ENCODE data around the gene C10orf71.

The C10orf71 gene

DNA sequence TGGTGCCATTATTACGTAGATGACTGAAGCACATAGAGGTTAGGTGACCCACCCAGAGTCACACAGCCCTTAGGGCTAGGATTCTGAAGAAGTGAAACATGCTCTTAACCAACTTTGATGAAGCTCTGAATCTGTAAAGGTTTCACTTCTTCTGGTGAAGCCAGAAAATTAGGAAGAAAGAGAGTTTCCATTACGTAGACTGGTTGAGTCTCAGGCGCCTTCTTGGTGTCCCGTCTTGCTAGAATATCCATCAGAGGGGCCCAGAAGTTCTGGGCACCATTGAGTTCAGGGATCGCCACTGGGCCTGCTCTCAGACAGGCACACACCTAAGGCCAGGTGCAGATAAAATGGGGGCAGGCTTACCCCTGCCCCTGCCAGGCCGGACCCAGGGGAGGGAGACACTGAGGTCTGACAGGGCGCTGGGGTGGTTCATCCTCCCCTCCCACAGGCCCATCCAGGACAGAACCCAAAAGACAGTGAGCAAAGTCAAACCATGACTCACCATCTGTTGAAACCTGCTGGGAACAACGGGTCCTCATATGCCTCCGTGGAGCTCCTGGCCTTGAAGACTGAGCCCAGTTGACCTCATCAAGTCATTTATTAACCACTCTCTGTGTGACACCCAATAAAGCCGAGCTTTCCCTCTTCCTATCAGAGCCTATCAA, 63.8 kb downstream of the C10orf71 start:
- no peak for DNase-seq

DNA sequence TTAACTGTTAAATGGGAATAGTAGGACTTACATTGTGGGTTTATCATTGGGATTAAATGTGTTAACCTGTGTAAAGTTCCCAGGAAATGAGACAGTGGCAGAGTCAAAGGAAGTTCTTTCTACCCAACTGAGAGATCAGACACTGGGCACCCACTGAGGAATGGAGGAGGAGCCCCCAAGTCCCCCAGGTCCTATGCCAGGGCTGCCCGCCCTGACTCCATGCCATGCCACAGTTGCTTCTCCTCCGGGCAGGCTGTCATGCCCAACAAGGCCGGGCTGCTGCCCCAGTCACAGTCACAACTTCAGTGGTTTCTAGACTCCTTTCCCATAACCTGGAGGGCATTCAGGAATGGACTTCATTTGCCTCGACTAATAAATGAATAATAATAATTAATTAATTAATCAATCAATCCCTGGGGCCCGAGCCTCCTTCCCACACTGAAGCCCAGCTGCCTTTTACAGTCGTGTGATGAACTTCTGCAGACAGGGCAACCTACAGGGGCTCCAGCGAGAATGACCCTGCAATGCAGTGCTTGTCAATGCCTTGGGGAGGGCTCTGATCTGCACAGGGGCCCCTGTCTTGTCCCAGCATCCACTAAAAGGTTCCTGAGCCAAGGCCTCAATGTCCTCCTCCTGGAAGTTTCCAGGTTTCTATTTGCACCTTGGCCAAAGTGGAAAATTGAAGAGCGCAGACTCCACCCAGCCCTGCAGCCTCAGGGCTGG, 64.5 kb downstream of the C10orf71 start:
- no peak for DNase-seq

DNA sequence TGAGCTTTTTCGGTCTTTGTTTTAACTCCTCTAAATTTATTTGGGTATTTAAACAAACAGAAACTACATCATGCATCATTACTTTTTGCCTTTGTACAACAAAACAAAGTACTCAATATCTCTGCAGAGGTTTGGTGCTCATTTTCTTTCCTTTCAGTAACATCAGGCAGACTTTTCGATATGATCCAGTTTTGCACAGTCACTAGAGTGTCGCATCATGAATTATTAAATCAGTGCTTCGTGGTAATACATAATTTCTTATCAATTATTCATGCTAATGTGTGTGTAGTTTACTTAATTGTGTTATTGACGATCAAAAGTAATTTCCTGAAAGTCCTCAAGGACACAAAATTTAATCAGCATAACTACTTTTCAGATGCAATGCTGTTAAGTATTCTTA, 65.1 kb downstream of the C10orf71 start:
- no peak for DNase-seq

DNA sequence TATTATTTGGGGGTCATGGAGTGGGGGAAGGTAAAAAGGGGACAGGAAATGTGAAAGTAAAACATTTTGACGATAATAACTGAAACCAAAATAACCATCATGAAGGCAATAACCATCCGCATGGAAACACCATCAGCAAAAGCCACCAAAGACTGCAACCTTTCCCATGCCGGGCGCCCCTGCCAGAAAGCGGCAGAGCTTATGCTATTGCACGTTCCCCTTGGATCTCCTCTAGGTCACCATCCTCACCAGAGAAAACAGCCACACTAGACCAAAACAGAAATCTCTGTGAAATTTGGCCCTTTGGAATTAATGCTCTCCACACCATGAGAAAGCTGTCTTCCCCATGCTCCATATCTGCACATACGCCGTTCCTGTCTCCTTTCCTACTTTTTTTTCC, 65.8 kb downstream of the C10orf71 start:
- DNase-seq: no peak

DNA sequence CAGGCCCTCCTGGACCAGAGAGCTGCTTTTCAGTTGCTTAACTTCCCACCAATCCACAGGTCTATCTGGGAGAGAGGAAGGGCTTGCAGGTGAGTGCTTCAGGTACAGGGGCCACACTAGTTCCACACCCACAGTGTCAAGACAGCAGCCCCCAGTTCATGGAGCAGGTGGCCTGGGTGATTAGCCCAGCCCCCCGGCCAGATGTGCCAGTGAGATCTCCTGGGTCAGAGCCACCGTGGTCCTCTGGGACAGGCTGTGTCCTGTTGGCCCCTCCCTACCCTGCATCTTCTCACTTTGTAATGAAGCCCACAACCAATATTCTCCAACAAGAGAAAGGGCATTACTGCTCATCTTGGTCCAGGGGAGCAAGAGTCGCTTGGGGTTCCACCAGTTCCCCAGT, 66.3 kb downstream of the C10orf71 start:
- DNase-seq: no peak

DNA sequence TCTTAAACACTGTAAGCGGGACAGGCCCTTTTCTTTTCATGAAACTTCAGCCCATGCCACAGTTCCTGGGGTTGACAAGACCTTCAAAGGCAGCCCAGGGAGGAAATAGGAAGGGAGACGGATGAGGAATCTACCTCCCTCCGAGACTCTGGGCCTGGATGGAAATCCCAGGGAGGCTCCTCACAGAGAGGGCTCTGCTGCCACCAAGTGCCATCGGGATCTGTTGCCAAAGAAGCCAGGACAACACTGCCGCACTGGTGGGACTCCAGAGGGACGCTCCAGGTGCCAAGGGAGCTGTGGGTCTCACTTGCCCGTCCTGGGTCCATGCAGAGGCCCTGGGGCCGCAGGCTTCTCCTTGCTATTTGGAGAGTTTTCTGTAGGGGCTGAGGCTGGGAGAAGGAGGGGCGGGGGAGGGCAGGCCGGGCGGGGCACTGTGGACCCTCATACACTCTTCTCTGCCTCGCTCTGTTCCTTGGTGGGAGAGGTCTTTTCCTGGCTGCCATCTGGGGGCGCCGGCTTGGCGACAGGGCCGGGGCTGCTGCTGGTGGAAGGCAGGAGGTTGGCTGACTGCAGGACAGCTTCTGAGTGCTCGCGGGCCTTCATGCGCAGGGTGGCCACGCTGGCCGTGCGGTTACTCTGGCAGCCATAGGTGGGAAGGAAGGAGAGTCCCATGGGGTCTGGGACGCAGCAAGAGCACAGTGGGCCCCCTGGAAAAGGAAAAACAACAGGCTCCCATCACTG, 66.9 kb downstream of the C10orf71 start:
- no peak for DNase-seq

DNA sequence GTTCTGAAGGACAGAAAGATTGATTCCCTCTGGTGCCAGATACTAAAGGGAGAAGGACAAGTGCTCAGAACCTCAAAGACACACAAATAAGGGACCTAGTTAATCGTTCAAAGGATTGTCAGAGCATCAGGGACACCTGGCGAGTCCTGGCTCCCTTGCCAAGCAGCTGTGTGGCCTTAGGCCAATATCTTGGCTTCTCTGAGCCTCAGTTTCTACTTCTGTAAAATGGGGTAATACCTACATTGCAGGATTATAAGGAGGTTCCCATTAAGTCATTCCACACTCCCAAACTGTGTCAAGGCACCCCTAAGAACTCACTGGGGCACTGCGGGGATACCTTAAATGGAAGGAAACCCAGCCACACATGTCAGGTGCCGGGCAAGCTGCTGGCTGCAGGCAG, 67.5 kb downstream of the C10orf71 start:
- DNase-seq: no peak

DNA sequence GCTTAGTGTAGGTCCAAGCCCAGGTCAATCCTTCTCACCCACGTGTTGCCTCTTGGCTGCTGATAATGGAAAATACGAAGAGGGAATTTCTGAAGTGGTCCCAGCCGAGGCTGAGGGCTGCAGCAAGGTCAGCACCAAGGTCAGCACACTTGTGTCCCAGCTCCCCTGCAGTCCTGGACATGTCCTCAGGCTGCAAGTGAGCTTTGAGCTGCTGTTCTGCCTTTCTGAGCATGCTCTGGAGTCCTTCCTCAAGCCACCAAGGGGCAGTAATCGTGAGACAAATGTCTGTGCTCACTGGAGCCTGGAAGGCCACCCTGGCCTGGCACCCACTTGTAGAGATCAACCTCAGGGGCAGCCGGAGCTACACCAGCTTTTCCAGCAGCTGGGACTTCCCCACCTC, 68.6 kb downstream of the C10orf71 start:
- DNase-seq: no peak

DNA sequence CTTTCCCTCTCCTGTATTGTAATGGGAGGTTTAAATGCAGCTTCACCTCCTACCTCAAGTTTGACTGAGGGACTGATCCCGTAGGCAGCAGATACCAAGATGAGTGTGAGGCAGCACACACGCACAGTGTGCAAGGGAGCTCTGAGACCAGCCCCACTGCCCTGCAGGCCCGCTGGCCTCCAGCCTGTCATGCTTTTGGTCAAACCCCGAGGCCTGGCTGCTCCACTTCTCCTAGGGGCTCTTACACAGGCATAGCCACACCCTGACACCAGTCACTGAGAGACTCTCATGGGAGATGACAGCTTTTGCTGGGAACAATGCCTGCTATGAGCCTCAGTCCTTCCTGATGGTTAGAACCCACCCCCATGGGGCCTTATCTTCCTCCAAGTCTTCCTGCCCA, 69.3 kb downstream of the C10orf71 start:
- DNase-seq: no peak

DNA sequence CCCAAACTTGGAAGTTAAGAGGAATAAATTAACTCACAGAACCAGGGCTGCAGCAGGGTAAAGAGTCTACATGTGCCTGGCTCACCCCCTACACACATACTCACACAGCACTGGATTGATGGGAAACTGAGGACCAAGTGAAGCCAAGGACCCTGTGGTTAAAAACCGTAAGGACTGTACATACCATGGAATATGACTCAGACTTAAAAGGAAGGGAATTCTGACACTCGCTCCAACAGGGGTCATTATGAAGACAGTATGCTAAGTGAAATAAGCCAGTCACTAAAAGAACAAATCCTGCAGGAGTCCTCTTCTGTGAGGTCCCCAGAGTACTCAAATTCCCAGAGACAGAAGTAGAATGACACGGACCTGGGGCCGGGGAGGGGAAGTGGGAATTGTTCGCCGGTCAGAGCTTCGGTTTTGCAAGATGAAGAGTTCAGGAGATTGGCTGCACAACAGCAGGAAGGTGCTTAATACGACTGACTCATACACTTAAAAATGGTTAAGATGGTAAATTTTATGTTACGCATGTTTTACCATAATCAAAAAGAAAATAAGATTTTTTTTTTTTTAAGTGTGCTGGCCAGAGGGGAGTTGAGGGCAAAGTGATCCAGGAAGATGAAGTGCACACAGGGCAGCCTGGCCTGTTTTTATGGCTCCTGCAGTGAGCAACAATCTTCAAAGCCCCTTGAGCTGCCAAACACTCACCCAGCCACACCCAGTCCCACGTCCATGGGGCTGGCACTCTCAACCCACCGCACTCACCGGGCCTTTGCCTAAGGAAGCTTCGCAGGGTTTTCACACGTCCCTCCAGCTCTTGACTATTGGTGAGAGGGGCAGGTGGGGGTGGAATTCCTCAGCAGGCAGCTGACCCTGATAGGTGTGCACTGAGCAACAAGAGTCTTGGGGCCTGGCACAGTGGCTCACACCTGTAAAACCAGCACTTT, 70.5 kb downstream of the C10orf71 start:
- no peak for DNase-seq

DNA sequence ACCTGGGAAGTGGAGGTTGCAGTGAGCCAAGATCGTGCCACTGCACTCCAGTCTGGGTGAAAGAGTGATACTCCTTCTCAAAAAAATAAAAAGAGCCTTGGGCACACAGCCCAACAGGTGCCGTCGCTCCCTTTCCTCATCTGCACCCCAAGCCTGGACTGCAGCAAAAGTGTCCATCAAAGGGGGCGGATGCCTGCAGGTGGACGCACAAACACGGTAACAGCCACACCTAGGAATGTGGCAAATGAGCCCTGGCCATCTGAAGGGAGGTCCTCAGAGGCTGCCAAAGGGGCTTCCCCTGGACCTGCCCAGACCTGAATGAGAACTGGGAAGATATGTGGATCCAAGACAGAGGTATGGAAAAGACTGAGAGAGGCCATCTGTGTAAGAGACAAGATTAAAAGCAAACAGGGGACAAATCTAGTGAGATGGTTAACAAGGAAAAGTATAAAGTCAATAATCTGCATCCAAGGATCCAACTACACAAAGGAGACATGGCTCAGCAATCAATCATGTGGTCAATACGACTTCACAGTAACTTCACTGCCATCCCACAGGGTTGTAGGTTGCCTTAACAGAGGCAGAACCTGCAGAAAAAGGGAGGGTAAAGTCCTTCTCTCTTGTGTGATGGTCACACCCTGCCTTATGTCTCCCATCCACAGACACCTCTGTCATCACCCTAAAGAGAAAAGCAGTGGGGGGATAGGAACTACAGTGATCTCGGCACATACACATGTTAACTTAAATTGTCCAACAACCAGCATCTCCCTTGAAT, 71.5 kb downstream of the C10orf71 start:
- no peak for DNase-seq

DNA sequence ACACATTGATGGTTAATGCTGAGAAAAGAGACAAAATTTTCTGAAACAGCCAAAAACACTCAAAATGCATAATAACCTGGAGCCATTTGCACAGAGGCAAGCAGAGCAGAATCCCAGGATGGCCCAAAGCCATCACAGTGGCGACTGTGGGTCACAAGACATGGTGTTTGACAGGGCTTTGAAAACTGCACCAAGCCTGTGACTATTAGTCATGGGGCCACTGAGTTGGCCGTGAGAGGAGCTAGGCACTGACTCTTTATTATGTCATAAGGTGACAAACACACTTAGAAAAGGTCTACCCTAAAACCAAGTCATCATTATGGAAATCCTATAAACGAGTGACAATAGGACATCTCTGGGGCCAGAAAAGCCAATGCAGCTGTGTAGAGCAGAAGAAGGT, 73.0 kb downstream of the C10orf71 start:
- no peak for DNase-seq

DNA sequence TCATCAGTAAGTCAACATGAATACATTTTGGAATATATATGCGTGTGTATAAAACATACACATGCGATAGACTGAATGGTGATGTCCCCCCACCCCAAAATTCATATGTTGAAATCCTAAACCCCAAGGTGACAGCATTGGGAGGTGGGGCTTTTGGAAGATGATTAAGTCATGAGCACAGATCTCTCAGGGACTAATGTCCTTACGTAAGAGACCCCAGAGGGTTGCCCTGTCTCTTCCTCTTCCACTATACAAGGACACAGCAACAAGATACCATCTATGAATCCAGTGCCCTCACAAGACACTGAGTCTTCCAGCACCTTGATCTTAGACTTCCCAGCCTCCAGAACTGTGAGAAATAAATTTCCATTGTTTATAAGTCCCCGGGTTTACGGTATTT, 74.4 kb downstream of the C10orf71 start:
- DNase-seq: no peak

DNA sequence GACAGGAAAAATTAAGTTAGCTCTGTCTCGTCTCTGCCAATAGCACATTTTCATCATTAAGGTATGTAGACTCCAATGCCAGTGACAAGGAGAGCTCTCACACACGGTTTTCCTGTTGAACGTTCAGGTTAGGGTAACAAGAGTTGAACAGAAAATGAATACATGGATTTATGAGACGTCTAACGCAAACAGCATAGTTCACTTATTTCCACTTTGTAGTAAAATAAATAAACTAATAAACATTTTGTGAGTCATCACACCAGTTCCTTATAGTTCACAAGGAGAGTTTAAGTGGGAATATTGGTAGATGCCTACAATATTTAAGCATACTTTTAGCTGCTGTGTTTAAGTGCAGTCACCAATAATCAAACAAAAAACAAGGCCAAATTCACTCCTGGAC, 75.8 kb downstream of the C10orf71 start:
- no peak for DNase-seq

DNA sequence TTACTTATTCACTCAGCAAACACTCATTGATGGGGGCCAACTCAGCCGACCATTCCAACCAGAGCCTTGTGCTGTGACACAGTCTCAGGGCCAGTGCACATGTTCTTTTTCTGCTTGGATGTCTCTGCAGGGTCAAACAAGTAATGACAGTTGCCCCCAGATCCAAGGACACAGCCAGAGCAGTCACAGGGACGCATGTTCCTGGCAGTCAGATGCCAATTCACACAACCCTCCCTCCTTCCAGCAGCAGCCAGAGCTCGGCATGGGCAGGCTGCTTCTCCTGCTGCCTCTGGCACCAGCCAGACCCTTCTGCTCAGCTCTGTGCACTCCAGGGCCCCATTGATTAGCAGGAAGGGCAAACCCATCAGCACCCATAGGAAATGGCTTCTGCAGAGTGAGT, 76.6 kb downstream of the C10orf71 start:
- no peak for DNase-seq

All from activated CD4-positive, CD25-positive, alpha-beta regulatory T cell treated with anti-CD3 and anti-CD28 coated beads, Interleukin-2, amount 50 U/mL, for 72 hours (primary cell).